RWPE2 (cell line): ENCODE data around the gene ABHD17C.
"Not testable (repeated sequence)": the region's sequence is repeated elsewhere in the genome, so short reads cannot be mapped to it uniquely, and the experiment has no call there.

ENCODE experiments used
- ATAC-seq: fragments of 200-7000 bp; cut with Tn5 transposase; 3 replicates; pipeline ENCODE4 v1.9.1; 2021; ENCODE audit warnings: low read depth
- DNase-seq: peaks from one replicate; pipeline ENCODE4 v3.0.0-alpha.2; 2020; ENCODE audit warnings: low spot score
- H3K27ac ChIP-seq: fragments of 450-650 bp; 2 replicates; pipeline ENCODE4 v1.5.1; 2017; ENCODE audit warnings: mild to moderate bottlenecking; ENCODE audit not compliant: poor library complexity, severe bottlenecking
- H3K27me3 ChIP-seq: fragments of 250-450 bp; sonication (Bioruptor Pico); 2 replicates; pipeline ENCODE4 v1.5.1; 2021; ENCODE audit warnings: mild to moderate bottlenecking, moderate library complexity; ENCODE audit not compliant: insufficient read depth, poor library complexity, severe bottlenecking
- H3K36me3 ChIP-seq: fragments of 250-450 bp; sonication (Bioruptor Pico); 2 replicates; pipeline ENCODE4 v1.5.1; 2020; ENCODE audit warnings: low read depth, mild to moderate bottlenecking, moderate library complexity
- H3K4me1 ChIP-seq: fragments of 250-450 bp; sonication (Bioruptor Pico); 2 replicates; pipeline ENCODE4 v1.5.1; 2021; ENCODE audit warnings: mild to moderate bottlenecking, moderate library complexity; ENCODE audit not compliant: insufficient read depth, poor library complexity, severe bottlenecking
- H3K4me3 ChIP-seq: fragments of 250-450 bp; sonication (Bioruptor Pico); 2 replicates; pipeline ENCODE4 v1.5.1; 2021; ENCODE audit warnings: mild to moderate bottlenecking, moderate library complexity; ENCODE audit not compliant: severe bottlenecking
- H3K9me3 ChIP-seq: fragments of 250-450 bp; sonication (Bioruptor Pico); 2 replicates; pipeline ENCODE4 v1.5.1; 2021; ENCODE audit warnings: mild to moderate bottlenecking, moderate library complexity; ENCODE audit not compliant: severe bottlenecking
- TF ChIP-seq, protein P1 (sequence below): fragments of 450-650 bp; IDR thresholded peaks from one replicate; pipeline ENCODE4 v1.5.1; 2017; ENCODE audit warnings: mild to moderate bottlenecking, moderate library complexity; ENCODE audit not compliant: poor library complexity, severe bottlenecking

Gene ABHD17C

GRCh38 chr15:80761754-80762153, 66.6 kb downstream of the ABHD17C start:
- Histone ChIP-seq H3K27ac (no peak overlapping the region), H3K4me1 (no peaks in the 10 kb centered on the region), H3K36me3 (no peaks in the 10 kb centered on the region), H3K27me3 (no peaks in the 10 kb centered on the region), H3K9me3 (peaks cover 2% of the 10 kb centered on the region), H3K4me3 (no peak overlapping the region)
- TF ChIP-seq, protein P1, sequence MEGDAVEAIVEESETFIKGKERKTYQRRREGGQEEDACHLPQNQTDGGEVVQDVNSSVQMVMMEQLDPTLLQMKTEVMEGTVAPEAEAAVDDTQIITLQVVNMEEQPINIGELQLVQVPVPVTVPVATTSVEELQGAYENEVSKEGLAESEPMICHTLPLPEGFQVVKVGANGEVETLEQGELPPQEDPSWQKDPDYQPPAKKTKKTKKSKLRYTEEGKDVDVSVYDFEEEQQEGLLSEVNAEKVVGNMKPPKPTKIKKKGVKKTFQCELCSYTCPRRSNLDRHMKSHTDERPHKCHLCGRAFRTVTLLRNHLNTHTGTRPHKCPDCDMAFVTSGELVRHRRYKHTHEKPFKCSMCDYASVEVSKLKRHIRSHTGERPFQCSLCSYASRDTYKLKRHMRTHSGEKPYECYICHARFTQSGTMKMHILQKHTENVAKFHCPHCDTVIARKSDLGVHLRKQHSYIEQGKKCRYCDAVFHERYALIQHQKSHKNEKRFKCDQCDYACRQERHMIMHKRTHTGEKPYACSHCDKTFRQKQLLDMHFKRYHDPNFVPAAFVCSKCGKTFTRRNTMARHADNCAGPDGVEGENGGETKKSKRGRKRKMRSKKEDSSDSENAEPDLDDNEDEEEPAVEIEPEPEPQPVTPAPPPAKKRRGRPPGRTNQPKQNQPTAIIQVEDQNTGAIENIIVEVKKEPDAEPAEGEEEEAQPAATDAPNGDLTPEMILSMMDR, result no peak
- DNase-seq (no peak), ATAC-seq (no peak)

DNA sequence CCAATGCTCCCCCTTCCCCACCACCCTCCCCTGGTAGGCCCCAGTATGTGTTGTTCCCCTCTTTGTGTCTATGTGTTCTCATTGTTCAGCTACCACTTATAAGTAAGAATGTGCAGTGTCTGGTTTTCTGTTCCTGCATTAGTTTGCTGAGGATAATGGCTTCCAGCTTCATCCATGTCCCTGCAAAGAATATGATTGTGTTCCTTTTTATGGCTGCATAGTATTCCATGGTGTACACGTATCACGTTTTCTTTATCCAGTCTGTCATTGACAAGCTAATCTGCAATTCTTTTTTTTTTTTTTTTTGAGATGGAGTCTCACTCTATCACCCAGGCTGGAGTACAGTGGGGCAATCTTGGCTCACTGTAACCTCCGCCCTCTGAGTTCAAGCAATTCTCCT, 68.1 kb downstream of the ABHD17C start:
- not testable (repeated sequence) for H3K27ac ChIP-seq, H3K4me1 ChIP-seq, H3K9me3 ChIP-seq, ATAC-seq, H3K4me3 ChIP-seq, DNase-seq, H3K36me3 ChIP-seq, H3K27me3 ChIP-seq

DNA sequence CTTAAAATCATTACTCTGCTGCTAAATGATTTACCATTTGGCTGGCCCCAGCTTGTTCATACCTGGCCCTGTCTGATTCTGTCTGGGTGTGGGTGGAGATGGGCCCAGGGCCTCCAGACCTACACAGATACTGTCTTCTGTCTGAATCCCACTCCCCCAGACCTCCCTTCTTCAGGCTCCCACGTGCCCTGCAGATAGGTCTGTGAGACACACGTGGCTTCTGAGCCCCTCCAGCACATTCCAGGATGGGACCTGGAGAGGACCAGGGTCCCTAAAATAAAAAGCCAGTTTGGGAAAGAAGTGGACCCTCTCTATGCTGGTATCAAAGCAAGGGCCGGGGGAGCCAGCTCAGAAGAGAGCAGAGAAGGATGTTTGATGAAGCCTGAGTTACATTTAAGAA, 69.4 kb downstream of the ABHD17C start:
- DNase-seq (no peak), ATAC-seq (no peak)
- Histone ChIP-seq H3K4me1 (no peaks in the 10 kb centered on the region), H3K9me3 (no peaks in the 10 kb centered on the region), H3K27me3 (no peaks in the 10 kb centered on the region), H3K36me3 (no peaks in the 10 kb centered on the region), H3K27ac (no peak overlapping the region), H3K4me3 (no peak overlapping the region)
- TF ChIP-seq, protein P1, result no peak

GRCh38 chr15:80766275-80766674, 71.2 kb downstream of the ABHD17C start:
- Histone ChIP-seq H3K27ac (no peak overlapping the region), H3K27me3 (no peaks in the 10 kb centered on the region), H3K9me3 (no peaks in the 10 kb centered on the region), H3K4me3 (no peak overlapping the region), H3K4me1 (no peaks in the 10 kb centered on the region), H3K36me3 (no peaks in the 10 kb centered on the region)
- DNase-seq (no peak), ATAC-seq (no peak)
- TF ChIP-seq, protein P1, result no peak

DNA sequence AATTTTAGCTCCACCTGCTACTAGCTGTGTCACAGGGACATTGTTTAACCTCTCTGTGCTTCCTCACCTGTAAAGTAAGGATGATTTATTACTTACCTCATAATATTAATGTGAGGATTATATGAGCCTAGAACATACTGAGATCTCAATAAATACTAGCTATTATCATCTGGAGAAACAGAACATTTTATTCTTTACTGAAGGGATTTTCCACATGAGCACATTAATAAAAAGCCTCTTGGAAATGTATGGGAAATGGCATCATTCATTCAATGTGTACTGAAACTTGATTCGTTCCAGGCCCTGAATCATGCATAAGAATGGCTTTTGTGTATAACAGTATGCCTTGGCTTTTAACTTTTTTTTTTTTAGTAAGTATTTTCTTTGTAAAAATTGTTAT, 73.0 kb downstream of the ABHD17C start:
- no peak overlapping the region for H3K4me3 ChIP-seq
- H3K36me3 ChIP-seq, result no peaks in the 10 kb centered on the region
- DNase-seq (no peak), ATAC-seq (0 out of 3 replicates have a peak, but pooled peaks have one; percentile 17)
- no peaks in the 10 kb centered on the region for H3K27me3 ChIP-seq
- no peaks in the 10 kb centered on the region for H3K9me3 ChIP-seq
- no peak overlapping the region for H3K27ac ChIP-seq
- TF ChIP-seq, protein P1, result no peak
- no peaks in the 10 kb centered on the region for H3K4me1 ChIP-seq
